Stimulated activated CD4-positive, alpha-beta T cell treated with anti-CD3 and anti-CD28 coated beads, Interleukin-12 subunit alpha, Interleukin-12 subunit beta, amount 100 ng/mL, for 4 hours (primary cell): ENCODE measurements around the gene STAM2.

Experiments
- DNase-seq: peaks from one replicate; pipeline ENCODE4 v3.0.0-alpha.2; 2020

Gene STAM2

DNA sequence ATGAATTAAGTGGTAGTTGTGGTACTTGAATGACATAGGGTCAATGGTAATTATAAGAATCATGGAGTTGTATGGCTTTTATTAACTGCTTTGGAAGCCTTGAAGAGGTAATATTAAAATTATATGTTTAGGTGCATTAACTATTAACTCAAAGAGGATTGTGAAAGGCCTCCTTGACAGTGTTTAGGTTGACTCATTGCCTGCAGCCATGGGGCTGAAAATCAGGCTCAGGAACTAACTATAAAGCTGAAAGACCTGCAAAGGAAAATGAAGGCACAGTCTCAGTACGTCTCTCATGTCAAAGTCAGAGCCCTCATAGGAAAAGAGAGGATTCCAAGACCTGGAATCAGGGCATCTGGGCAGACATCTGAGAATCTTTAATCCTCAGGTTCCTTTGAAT lies 107.7 kb downstream of the STAM2 start:
- no peak for DNase-seq
